BLaER1 (cell line): ENCODE data around the gene TSPAN18.

Experiments
- H3K27ac ChIP-seq: shearing (Covaris generic); formaldehyde crosslinking; 2 replicates; pipeline ENCODE4 v1.8.1; 2022
- H3K27me3 ChIP-seq: shearing (Covaris generic); formaldehyde crosslinking; 2 replicates; pipeline ENCODE4 v1.8.1; 2022
- H3K36me3 ChIP-seq: shearing (Covaris generic); formaldehyde crosslinking; 2 replicates; pipeline ENCODE4 v1.8.1; 2022
- H3K4me1 ChIP-seq: shearing (Covaris generic); formaldehyde crosslinking; 2 replicates; pipeline ENCODE4 v1.8.1; 2022
- H3K4me2 ChIP-seq: shearing (Covaris generic); formaldehyde crosslinking; 2 replicates; pipeline ENCODE4 v1.8.1; 2022
- H3K4me3 ChIP-seq: shearing (Covaris generic); formaldehyde crosslinking; 2 replicates; pipeline ENCODE4 v1.8.1; 2022
- H3K9ac ChIP-seq: shearing (Covaris generic); formaldehyde crosslinking; 2 replicates; pipeline ENCODE4 v1.8.1; 2022
- H3K9me3 ChIP-seq: shearing (Covaris generic); formaldehyde crosslinking; 2 replicates; pipeline ENCODE4 v1.8.1; 2022
- H4K20me1 ChIP-seq: shearing (Covaris generic); formaldehyde crosslinking; 2 replicates; pipeline ENCODE4 v1.8.1; 2022
- Cebpa-rat ChIP-seq: shearing (Covaris generic); IDR thresholded peaks from 2 replicates; pipeline ENCODE4 v1.8.1; 2022

TSPAN18 gene

GRCh38 chr11:44962464-44962863 lies 235.7 kb downstream of the TSPAN18 start:
- Histone ChIP-seq H3K27ac (no peak overlapping the region), H3K36me3 (no peaks in the 10 kb centered on the region), H3K9me3 (no peaks in the 10 kb centered on the region), H3K9ac (no peak overlapping the region), H3K4me1 (peaks cover 78% of the 10 kb centered on the region), H3K27me3 (no peaks in the 10 kb centered on the region), H3K4me2 (peak overlapping the region; percentile 70), H4K20me1 (no peaks in the 10 kb centered on the region), H3K4me3 (no peak overlapping the region)
- TF ChIP-seq Cebpa-rat: no peak

GRCh38 chr11:44963136-44963535 lies 236.4 kb downstream of the TSPAN18 start:
- peak overlapping the region; percentile 27; the same call in 1 of the 2 replicates for H3K9ac ChIP-seq
- TF ChIP-seq Cebpa-rat: no peak
- peak overlapping the region; percentile 64 for H3K27ac ChIP-seq
- no peaks in the 10 kb centered on the region for H3K9me3 ChIP-seq
- peaks cover 71% of the 10 kb centered on the region for H3K4me1 ChIP-seq
- H3K27me3 ChIP-seq: no peaks in the 10 kb centered on the region
- H3K4me2 ChIP-seq: peak overlapping the region; percentile 70
- H4K20me1 ChIP-seq: no peaks in the 10 kb centered on the region
- H3K4me3 ChIP-seq: no peak overlapping the region
- H3K36me3 ChIP-seq: no peaks in the 10 kb centered on the region

- Histone ChIP-seq H3K9me3 (no peaks in the 10 kb centered on the region), H3K27ac (peak overlapping the region; percentile 12; the same call in 1 of the 2 replicates), H3K4me2 (peak overlapping the region; percentile 70), H3K36me3 (no peaks in the 10 kb centered on the region), H4K20me1 (no peaks in the 10 kb centered on the region), H3K4me1 (peaks cover 63% of the 10 kb centered on the region), H3K4me3 (no peak overlapping the region), H3K9ac (peak overlapping the region; percentile 27), H3K27me3 (no peaks in the 10 kb centered on the region)
- no peak for TF ChIP-seq Cebpa-rat
These were observed 237.2 kb downstream of the TSPAN18 start for GRCh38 chr11:44963948-44964347.

- peaks cover 62% of the 10 kb centered on the region for H3K4me1 ChIP-seq
- H3K36me3 ChIP-seq: no peaks in the 10 kb centered on the region
- TF ChIP-seq Cebpa-rat: no peak
- H3K4me3 ChIP-seq: no peak overlapping the region
- H3K9me3 ChIP-seq: no peaks in the 10 kb centered on the region
- no peaks in the 10 kb centered on the region for H3K27me3 ChIP-seq
- peak overlapping the region; percentile 26; the same call in 1 of the 2 replicates for H3K9ac ChIP-seq
- no peaks in the 10 kb centered on the region for H4K20me1 ChIP-seq
- H3K27ac ChIP-seq: peak overlapping the region; percentile 12; the same call in 1 of the 2 replicates
- H3K4me2 ChIP-seq: peak overlapping the region; percentile 70
These were observed 237.9 kb downstream of the TSPAN18 start for GRCh38 chr11:44964526-44965209.

GRCh38 chr11:44966694-44967093 lies 239.9 kb downstream of the TSPAN18 start:
- H3K27me3 ChIP-seq: no peaks in the 10 kb centered on the region
- no peak overlapping the region for H3K9ac ChIP-seq
- no peaks in the 10 kb centered on the region for H3K36me3 ChIP-seq
- no peaks in the 10 kb centered on the region for H3K9me3 ChIP-seq
- no peaks in the 10 kb centered on the region for H4K20me1 ChIP-seq
- H3K4me1 ChIP-seq: peaks cover 45% of the 10 kb centered on the region
- no peak for TF ChIP-seq Cebpa-rat
- H3K27ac ChIP-seq: no peak overlapping the region
- H3K4me3 ChIP-seq: no peak overlapping the region
- no peak overlapping the region for H3K4me2 ChIP-seq

GRCh38 chr11:44967930-44968496 lies 241.3 kb downstream of the TSPAN18 start:
- no peaks in the 10 kb centered on the region for H3K36me3 ChIP-seq
- no peaks in the 10 kb centered on the region for H4K20me1 ChIP-seq
- H3K9ac ChIP-seq: no peak overlapping the region
- no peak overlapping the region for H3K4me3 ChIP-seq
- H3K27ac ChIP-seq: no peak overlapping the region
- H3K27me3 ChIP-seq: no peaks in the 10 kb centered on the region
- H3K4me1 ChIP-seq: peaks cover 32% of the 10 kb centered on the region
- H3K4me2 ChIP-seq: no peak overlapping the region
- TF ChIP-seq Cebpa-rat: no peak
- no peaks in the 10 kb centered on the region for H3K9me3 ChIP-seq

- H3K4me2 ChIP-seq: no peak overlapping the region
- no peak for TF ChIP-seq Cebpa-rat
- no peaks in the 10 kb centered on the region for H3K27me3 ChIP-seq
- no peak overlapping the region for H3K4me3 ChIP-seq
- H4K20me1 ChIP-seq: no peaks in the 10 kb centered on the region
- no peaks in the 10 kb centered on the region for H3K9me3 ChIP-seq
- no peak overlapping the region for H3K27ac ChIP-seq
- H3K36me3 ChIP-seq: no peaks in the 10 kb centered on the region
- peaks cover 27% of the 10 kb centered on the region for H3K4me1 ChIP-seq
- H3K9ac ChIP-seq: no peak overlapping the region
These were observed 241.7 kb downstream of the TSPAN18 start for GRCh38 chr11:44968510-44968909.

- Histone ChIP-seq H3K4me1 (peaks cover 27% of the 10 kb centered on the region), H3K9me3 (no peaks in the 10 kb centered on the region), H3K4me2 (no peak overlapping the region), H3K9ac (no peak overlapping the region), H3K27ac (no peak overlapping the region), H3K36me3 (no peaks in the 10 kb centered on the region), H3K4me3 (no peak overlapping the region), H3K27me3 (no peaks in the 10 kb centered on the region), H4K20me1 (no peaks in the 10 kb centered on the region)
- no peak for TF ChIP-seq Cebpa-rat
These were observed 243.0 kb downstream of the TSPAN18 start for GRCh38 chr11:44969651-44970252.

- no peak for TF ChIP-seq Cebpa-rat
- no peaks in the 10 kb centered on the region for H4K20me1 ChIP-seq
- no peak overlapping the region for H3K4me2 ChIP-seq
- no peaks in the 10 kb centered on the region for H3K9me3 ChIP-seq
- H3K36me3 ChIP-seq: no peaks in the 10 kb centered on the region
- no peak overlapping the region for H3K9ac ChIP-seq
- H3K27ac ChIP-seq: no peak overlapping the region
- no peak overlapping the region for H3K4me3 ChIP-seq
- H3K4me1 ChIP-seq: peaks cover 25% of the 10 kb centered on the region
- no peaks in the 10 kb centered on the region for H3K27me3 ChIP-seq
These were observed 243.5 kb downstream of the TSPAN18 start for GRCh38 chr11:44970293-44970692.

- no peak overlapping the region for H3K27ac ChIP-seq
- no peak overlapping the region for H3K9ac ChIP-seq
- no peak overlapping the region for H3K4me2 ChIP-seq
- peaks cover 23% of the 10 kb centered on the region for H3K4me1 ChIP-seq
- H3K4me3 ChIP-seq: no peak overlapping the region
- H3K36me3 ChIP-seq: no peaks in the 10 kb centered on the region
- no peaks in the 10 kb centered on the region for H3K9me3 ChIP-seq
- no peaks in the 10 kb centered on the region for H4K20me1 ChIP-seq
- no peaks in the 10 kb centered on the region for H3K27me3 ChIP-seq
- TF ChIP-seq Cebpa-rat: no peak
These were observed 244.4 kb downstream of the TSPAN18 start for GRCh38 chr11:44971185-44971584.
